HEK293 (cell line): Measurements from ENCODE around the gene ACVR2B.

ENCODE experiments used
- KLF10 ChIP-seq: fragments of 450-650 bp; IDR thresholded peaks from 2 replicates; pipeline ENCODE4 v1.5.1; 2018; ENCODE audit warnings: missing biosample characterization, mild to moderate bottlenecking, missing genetic modification characterization
- SP2 ChIP-seq: fragments of 450-650 bp; formaldehyde crosslinking; IDR thresholded peaks from 2 replicates; pipeline ENCODE4 v1.5.1; 2016; ENCODE audit warnings: missing biosample characterization, missing genetic modification characterization
- ZNF292 ChIP-seq: fragments of 450-650 bp; formaldehyde crosslinking; IDR thresholded peaks from 2 replicates; pipeline ENCODE4 v1.5.1; 2016; ENCODE audit warnings: low read depth, missing biosample characterization, missing genetic modification characterization, borderline replicate concordance
- ZNF394 ChIP-seq: fragments of 450-650 bp; formaldehyde crosslinking; IDR thresholded peaks from 2 replicates; pipeline ENCODE4 v1.5.1; 2016; ENCODE audit warnings: missing biosample characterization, missing genetic modification characterization, mild to moderate bottlenecking, moderate library complexity, borderline replicate concordance
- ZNF707 ChIP-seq: fragments of 450-650 bp; formaldehyde crosslinking; IDR thresholded peaks from 2 replicates; pipeline ENCODE4 v1.5.1; 2016; ENCODE audit warnings: missing biosample characterization, missing genetic modification characterization
- TF ChIP-seq, protein P1 (sequence below): fragments of 450-650 bp; formaldehyde crosslinking; IDR thresholded peaks from 2 replicates; pipeline ENCODE4 v1.5.1; 2016; ENCODE audit warnings: missing biosample characterization, missing genetic modification characterization

GRCh38 chr3:38534180-38534579 is 80.5 kb downstream of the ACVR2B start:
- TF ChIP-seq, protein P1, sequence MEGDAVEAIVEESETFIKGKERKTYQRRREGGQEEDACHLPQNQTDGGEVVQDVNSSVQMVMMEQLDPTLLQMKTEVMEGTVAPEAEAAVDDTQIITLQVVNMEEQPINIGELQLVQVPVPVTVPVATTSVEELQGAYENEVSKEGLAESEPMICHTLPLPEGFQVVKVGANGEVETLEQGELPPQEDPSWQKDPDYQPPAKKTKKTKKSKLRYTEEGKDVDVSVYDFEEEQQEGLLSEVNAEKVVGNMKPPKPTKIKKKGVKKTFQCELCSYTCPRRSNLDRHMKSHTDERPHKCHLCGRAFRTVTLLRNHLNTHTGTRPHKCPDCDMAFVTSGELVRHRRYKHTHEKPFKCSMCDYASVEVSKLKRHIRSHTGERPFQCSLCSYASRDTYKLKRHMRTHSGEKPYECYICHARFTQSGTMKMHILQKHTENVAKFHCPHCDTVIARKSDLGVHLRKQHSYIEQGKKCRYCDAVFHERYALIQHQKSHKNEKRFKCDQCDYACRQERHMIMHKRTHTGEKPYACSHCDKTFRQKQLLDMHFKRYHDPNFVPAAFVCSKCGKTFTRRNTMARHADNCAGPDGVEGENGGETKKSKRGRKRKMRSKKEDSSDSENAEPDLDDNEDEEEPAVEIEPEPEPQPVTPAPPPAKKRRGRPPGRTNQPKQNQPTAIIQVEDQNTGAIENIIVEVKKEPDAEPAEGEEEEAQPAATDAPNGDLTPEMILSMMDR (tag by site-specific recombination) = no peak
- TF ChIP-seq ZNF394 (tag by site-specific recombination) = no peak
- TF ChIP-seq SP2 (tag by site-specific recombination) = no peak
- TF ChIP-seq ZNF707 = no peak
- no peak for TF ChIP-seq ZNF292 (tag by site-specific recombination)
- TF ChIP-seq KLF10 (tag by site-specific recombination) = no peak
